Liver (tissue), 9 donors: ENCODE measurements around the gene MOK. TPM values are rescaled to one million over a fixed set of nuclear protein-coding genes. Genes with fewer than 3 reads are reported as not detected.
"Not testable (repeated sequence)": the region's sequence is repeated elsewhere in the genome, so short reads cannot be mapped to it uniquely, and the experiment has no call there.

Experiments used
- DNase-seq: peaks from one replicate; pipeline ENCODE4 v3.0.0-alpha.2; 2017; ENCODE audit warnings: low spot score
- H3K27ac ChIP-seq, 2 donors: one replicate each; pipeline ENCODE4 v1.7.0; 2013; ENCODE audit warnings: inconsistent platforms in 2 of 2, low read length in 2 of 2, control low read depth in 1 of 2, low read depth in 1 of 2, mild to moderate bottlenecking in 1 of 2
- H3K27me3 ChIP-seq, 4 donors: one replicate each; pipeline versions ENCODE4 v1.6.1 to v1.7.0; 2013; ENCODE audit warnings: low read length in 3 of 4, inconsistent platforms in 1 of 4, mild to moderate bottlenecking in 1 of 4, moderate library complexity in 1 of 4; ENCODE audit not compliant: control insufficient read depth in 4 of 4, insufficient read depth in 4 of 4
- H3K36me3 ChIP-seq, 4 donors: one replicate each; pipeline versions ENCODE4 v1.6.1 to v1.7.0; 2013; ENCODE audit warnings: low read length in 3 of 4, mild to moderate bottlenecking in 3 of 4, low read depth in 1 of 4, moderate library complexity in 1 of 4; ENCODE audit not compliant: control insufficient read depth in 4 of 4, insufficient read depth in 3 of 4
- H3K4me1 ChIP-seq, 4 donors: one replicate each; pipeline versions ENCODE4 v1.6.1 to v1.7.0; 2013; ENCODE audit warnings: low read length in 3 of 4, mild to moderate bottlenecking in 3 of 4, moderate library complexity in 1 of 4; ENCODE audit not compliant: control insufficient read depth in 4 of 4, insufficient read depth in 4 of 4
- H3K4me3 ChIP-seq, 3 donors: one replicate each; pipeline versions ENCODE4 v1.6.1 to v1.7.0; 2013; ENCODE audit warnings: low read length in 3 of 3, control low read depth in 1 of 3, low read depth in 1 of 3, mild to moderate bottlenecking in 1 of 3
- H3K9ac ChIP-seq, 2 donors: one replicate each; pipeline ENCODE4 v1.7.0; 2013; ENCODE audit warnings: low read length in 2 of 2, mild to moderate bottlenecking in 2 of 2, moderate library complexity in 2 of 2, control low read depth in 1 of 2, low read depth in 1 of 2
- H3K9me3 ChIP-seq, 4 donors: one replicate each; pipeline versions ENCODE4 v1.6.1 to v1.7.0; 2013; ENCODE audit warnings: low read length in 3 of 4; ENCODE audit not compliant: control insufficient read depth in 4 of 4
- EGR1 ChIP-seq, 2 donors: IDR thresholded peaks; 2 replicates each; pipeline ENCODE4 v1.6.1; 2016 to 2018; ENCODE audit warnings: antibody characterized with exemption in 2 of 2, low read depth in 2 of 2
- FOXA1 ChIP-seq: IDR thresholded peaks from 2 replicates; pipeline ENCODE4 v1.6.1; 2016; ENCODE audit warnings: antibody characterized with exemption
- FOXA2 ChIP-seq: IDR thresholded peaks from 2 replicates; pipeline ENCODE4 v1.6.1; 2016; ENCODE audit warnings: antibody characterized with exemption
- GABPA ChIP-seq, 2 donors: IDR thresholded peaks in 1 of 2; conservative IDR thresholded peaks in 1 of 2; 2 replicates each; pipeline ENCODE4 v1.6.1; 2016; ENCODE audit warnings: antibody characterized with exemption in 2 of 2, mild to moderate bottlenecking in 1 of 2, moderate library complexity in 1 of 2
- HNF4A ChIP-seq, 2 donors: conservative IDR thresholded peaks; 2 replicates each; pipeline ENCODE4 v1.6.1; 2016; ENCODE audit warnings: antibody characterized with exemption in 2 of 2, mild to moderate bottlenecking in 2 of 2
- HNF4G ChIP-seq: IDR thresholded peaks from 2 replicates; pipeline ENCODE4 v1.6.1; 2016; ENCODE audit warnings: antibody characterized with exemption
- JUND ChIP-seq, 2 donors: IDR thresholded peaks; 2 replicates each; pipeline ENCODE4 v1.6.1; 2016; ENCODE audit warnings: antibody characterized with exemption in 2 of 2
- NR2F2 ChIP-seq: IDR thresholded peaks from 2 replicates; pipeline ENCODE4 v1.6.1; 2016; ENCODE audit warnings: antibody characterized with exemption
- RAD21 ChIP-seq, 2 donors: IDR thresholded peaks; 2 replicates each; pipeline ENCODE4 v1.6.1; 2016; ENCODE audit warnings: antibody characterized with exemption in 2 of 2, mild to moderate bottlenecking in 2 of 2
- RXRA ChIP-seq, 2 donors: IDR thresholded peaks; 2 replicates each; pipeline ENCODE4 v1.6.1; 2017 to 2018; ENCODE audit warnings: antibody characterized with exemption in 2 of 2, mild to moderate bottlenecking in 1 of 2
- SP1 ChIP-seq: IDR thresholded peaks from 2 replicates; pipeline ENCODE4 v1.6.1; 2018; ENCODE audit warnings: antibody characterized with exemption, mild to moderate bottlenecking
- TAF1 ChIP-seq: conservative IDR thresholded peaks from 2 replicates; pipeline ENCODE4 v1.6.1; 2016; ENCODE audit warnings: antibody characterized with exemption, mild to moderate bottlenecking
- YY1 ChIP-seq: IDR thresholded peaks from 2 replicates; pipeline ENCODE4 v1.6.1; 2016; ENCODE audit warnings: antibody characterized with exemption, mild to moderate bottlenecking
- WGBS: extraction: QIAGEN DNeasy Blood & Tissue Kit; methylation state at CpG from one replicate; pipeline ENCODE4 v1.1.7; 2013; 5-methylcytosine and 5-hydroxymethylcytosine counted together
- polyA plus RNA-seq, 2 donors: library from polyadenylated mRNA; stranded (reverse) in 1 of 2; unstranded in 1 of 2; fragments of 200-250 nt in 1 of 2; fragments of >200 nt in 1 of 2; fragmentation: Nextera tagmentation in 1 of 2; extraction: Ambion mirVana in 1 of 2; gene quantifications; one replicate each; pipeline versions ENCODE4 v1.2.1 to v1.2.3, GENCODE V29; 2013 to 2015
- total RNA-seq, 2 donors: library from RNA; depleted of rRNA; stranded (reverse); fragments of >200 nt; gene quantifications; one replicate each; pipeline ENCODE4 v1.2.3, GENCODE V29; 2014
- TF ChIP-seq, protein P1 (sequence below): fragments of 150-350 bp; IDR thresholded peaks from 2 replicates; pipeline ENCODE4 v1.5.1; 2017; ENCODE audit warnings: improper control_type of control experiment, low read depth, low read length; ENCODE audit not compliant: missing input control
- TF ChIP-seq, protein P2 (sequence below): IDR thresholded peaks from 2 replicates; pipeline ENCODE4 v1.6.1; 2016; ENCODE audit warnings: antibody characterized with exemption
- TF ChIP-seq, protein P3 (sequence below): IDR thresholded peaks from 2 replicates; pipeline ENCODE4 v1.6.1; 2016; ENCODE audit warnings: antibody characterized with exemption
- TF ChIP-seq, protein P4 (sequence below): IDR thresholded peaks from 2 replicates; pipeline ENCODE4 v1.6.1; 2016; ENCODE audit warnings: antibody characterized with exemption
- donor health status: healthy.
- donor health status: healthy.
- donor health status: healthy.
- donor health status: healthy.
- donor health status: healthy.

The MOK gene
- total and polyA plus RNA-seq, 4 donors: 2.4 to 6.4 (median 2.9) TPM

DNA sequence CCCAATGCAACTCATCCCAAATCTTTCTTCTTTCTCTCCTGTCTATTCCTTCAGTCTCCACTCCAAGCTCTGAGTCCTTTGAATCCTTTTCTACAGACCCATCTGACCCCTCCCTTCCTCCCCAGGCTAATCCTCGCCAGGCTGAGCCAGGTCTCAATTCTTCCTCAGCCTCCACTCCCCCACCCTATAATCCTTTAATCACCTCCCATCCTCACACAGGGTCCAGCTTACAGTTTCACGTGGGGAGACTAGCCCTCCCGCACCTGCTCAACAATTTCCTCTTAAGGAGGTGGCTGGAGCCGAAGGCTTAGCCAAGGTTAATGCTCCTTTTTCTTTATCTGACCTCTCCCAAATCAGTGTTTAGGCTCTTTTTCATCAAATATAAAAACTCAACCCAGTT, 63.8 kb downstream of the MOK start:
- 93% methylated on average over 4 of the region's 4 CpGs for WGBS
- no peaks in the 10 kb centered on the region for H3K9me3 ChIP-seq
- H3K4me1 ChIP-seq: no peaks in the 10 kb centered on the region
- no peak for DNase-seq
- H3K4me3 ChIP-seq: no peak overlapping the region
- no peak overlapping the region for H3K9ac ChIP-seq
- TF ChIP-seq, protein P1, sequence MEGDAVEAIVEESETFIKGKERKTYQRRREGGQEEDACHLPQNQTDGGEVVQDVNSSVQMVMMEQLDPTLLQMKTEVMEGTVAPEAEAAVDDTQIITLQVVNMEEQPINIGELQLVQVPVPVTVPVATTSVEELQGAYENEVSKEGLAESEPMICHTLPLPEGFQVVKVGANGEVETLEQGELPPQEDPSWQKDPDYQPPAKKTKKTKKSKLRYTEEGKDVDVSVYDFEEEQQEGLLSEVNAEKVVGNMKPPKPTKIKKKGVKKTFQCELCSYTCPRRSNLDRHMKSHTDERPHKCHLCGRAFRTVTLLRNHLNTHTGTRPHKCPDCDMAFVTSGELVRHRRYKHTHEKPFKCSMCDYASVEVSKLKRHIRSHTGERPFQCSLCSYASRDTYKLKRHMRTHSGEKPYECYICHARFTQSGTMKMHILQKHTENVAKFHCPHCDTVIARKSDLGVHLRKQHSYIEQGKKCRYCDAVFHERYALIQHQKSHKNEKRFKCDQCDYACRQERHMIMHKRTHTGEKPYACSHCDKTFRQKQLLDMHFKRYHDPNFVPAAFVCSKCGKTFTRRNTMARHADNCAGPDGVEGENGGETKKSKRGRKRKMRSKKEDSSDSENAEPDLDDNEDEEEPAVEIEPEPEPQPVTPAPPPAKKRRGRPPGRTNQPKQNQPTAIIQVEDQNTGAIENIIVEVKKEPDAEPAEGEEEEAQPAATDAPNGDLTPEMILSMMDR: no peak
- TF ChIP-seq GABPA (IDR thresholded peaks at IDR 0.05 in 1 of 2, conservative IDR thresholded peaks at IDR 0.05 in 1 of 2): no peak
- TF ChIP-seq, protein P2, sequence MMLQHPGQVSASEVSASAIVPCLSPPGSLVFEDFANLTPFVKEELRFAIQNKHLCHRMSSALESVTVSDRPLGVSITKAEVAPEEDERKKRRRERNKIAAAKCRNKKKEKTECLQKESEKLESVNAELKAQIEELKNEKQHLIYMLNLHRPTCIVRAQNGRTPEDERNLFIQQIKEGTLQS: no peak
- no peak for TF ChIP-seq HNF4G
- no peak for TF ChIP-seq NR2F2
- no peak for TF ChIP-seq HNF4A (conservative IDR thresholded peaks at IDR 0.05)
- TF ChIP-seq, protein P3, sequence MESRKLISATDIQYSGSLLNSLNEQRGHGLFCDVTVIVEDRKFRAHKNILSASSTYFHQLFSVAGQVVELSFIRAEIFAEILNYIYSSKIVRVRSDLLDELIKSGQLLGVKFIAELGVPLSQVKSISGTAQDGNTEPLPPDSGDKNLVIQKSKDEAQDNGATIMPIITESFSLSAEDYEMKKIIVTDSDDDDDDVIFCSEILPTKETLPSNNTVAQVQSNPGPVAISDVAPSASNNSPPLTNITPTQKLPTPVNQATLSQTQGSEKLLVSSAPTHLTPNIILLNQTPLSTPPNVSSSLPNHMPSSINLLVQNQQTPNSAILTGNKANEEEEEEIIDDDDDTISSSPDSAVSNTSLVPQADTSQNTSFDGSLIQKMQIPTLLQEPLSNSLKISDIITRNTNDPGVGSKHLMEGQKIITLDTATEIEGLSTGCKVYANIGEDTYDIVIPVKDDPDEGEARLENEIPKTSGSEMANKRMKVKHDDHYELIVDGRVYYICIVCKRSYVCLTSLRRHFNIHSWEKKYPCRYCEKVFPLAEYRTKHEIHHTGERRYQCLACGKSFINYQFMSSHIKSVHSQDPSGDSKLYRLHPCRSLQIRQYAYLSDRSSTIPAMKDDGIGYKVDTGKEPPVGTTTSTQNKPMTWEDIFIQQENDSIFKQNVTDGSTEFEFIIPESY: no peak
- TF ChIP-seq RAD21 (IDR thresholded peaks at IDR 0.05): no peak
- no peak for TF ChIP-seq YY1
- TF ChIP-seq JUND (IDR thresholded peaks at IDR 0.05): no peak
- no peak for TF ChIP-seq FOXA1
- no peak for TF ChIP-seq RXRA (IDR thresholded peaks at IDR 0.05)
- TF ChIP-seq, protein P4, sequence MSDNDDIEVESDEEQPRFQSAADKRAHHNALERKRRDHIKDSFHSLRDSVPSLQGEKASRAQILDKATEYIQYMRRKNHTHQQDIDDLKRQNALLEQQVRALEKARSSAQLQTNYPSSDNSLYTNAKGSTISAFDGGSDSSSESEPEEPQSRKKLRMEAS: no peak
- TF ChIP-seq SP1: no peak
- no peak for TF ChIP-seq EGR1 (IDR thresholded peaks at IDR 0.05; ENCODE audit: low read depth in 2 of 2)
- TF ChIP-seq TAF1: no peak
- no peak overlapping the region for H3K27ac ChIP-seq
- H3K27me3 ChIP-seq: no peaks in the 10 kb centered on the region
- H3K36me3 ChIP-seq: no peaks in the 10 kb centered on the region

DNA sequence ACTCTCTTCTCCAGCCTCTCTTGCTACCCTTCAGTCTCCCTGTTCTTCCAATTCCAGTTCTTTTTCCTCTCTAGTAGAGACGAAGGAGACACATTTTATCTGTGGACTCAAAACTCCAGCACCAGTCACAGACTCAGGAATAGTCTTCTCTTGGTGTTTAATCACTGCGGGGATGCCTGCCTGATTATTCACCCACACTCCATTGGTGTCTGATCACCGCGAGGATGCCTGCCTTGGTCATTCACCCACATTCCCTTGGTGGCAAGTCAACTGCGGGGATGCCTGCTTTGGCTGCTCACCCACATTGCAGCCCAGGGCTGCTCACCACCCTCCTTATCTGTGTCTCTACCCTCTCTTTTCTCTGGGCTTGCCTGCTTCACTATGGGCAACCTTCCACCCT, 64.5 kb downstream of the MOK start:
- not testable (repeated sequence) for H3K9ac ChIP-seq, H3K4me3 ChIP-seq, H3K27ac ChIP-seq, H3K9me3 ChIP-seq, H3K4me1 ChIP-seq, DNase-seq, H3K36me3 ChIP-seq, H3K27me3 ChIP-seq
- 94% methylated on average over 5 of the region's 5 CpGs for WGBS

DNA sequence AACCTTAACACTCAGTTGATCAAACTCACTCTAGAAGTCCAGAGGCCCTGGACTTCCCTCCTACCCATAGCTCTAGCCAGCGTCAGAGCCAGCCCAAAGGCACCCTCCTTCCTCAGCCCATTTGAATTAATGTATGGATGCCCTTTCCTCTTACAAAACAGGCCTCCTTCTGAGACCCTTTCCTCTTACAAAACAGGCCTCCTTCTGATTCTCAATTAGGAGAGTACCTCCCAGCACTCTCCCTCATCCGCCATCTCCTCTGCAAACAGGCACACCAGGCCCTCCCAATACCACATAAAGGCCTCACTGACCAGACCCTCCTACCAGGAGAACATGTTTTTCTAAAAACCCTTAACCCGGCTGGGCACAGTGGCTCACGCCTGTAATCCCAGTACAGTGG, 65.7 kb downstream of the MOK start:
- H3K4me3 ChIP-seq: no peak overlapping the region
- no peak overlapping the region for H3K27ac ChIP-seq
- no peaks in the 10 kb centered on the region for H3K36me3 ChIP-seq
- no peaks in the 10 kb centered on the region for H3K27me3 ChIP-seq
- H3K4me1 ChIP-seq: no peaks in the 10 kb centered on the region
- WGBS: 94% methylated on average over 4 of the region's 4 CpGs
- no peaks in the 10 kb centered on the region for H3K9me3 ChIP-seq
- no peak overlapping the region for H3K9ac ChIP-seq
- DNase-seq: no peak
- TF ChIP-seq, protein P1: no peak
- TF ChIP-seq NR2F2 (no peak), JUND (IDR thresholded peaks at IDR 0.05) (no peak), FOXA2 (no peak)
- TF ChIP-seq, protein P3: no peak
